MCF 10A (cell line): ENCODE measurements around the gene SLC34A1. TPM values are rescaled to one million over a fixed set of nuclear protein-coding genes. Genes with fewer than 3 reads are reported as not detected.

Experiments used
- BruUV-seq: library from RNA; stranded (reverse); fragments of 400-500 nt; replicated peaks from 2 replicates; lab custom pipeline; 2021; lab: Mats Ljungman, UMichigan
- CTCF ChIA-PET: fragments of 300-600 bp; sonication (Branson Sonifier 250); formaldehyde crosslinking; extraction: SDS; loops from one replicate; lab custom pipeline; 2021; ENCODE audit warnings: antibody characterized with exemption, inconsistent platforms; lab: Yijun Ruan, JAX
- POLR2A ChIA-PET: fragments of 300-600, 350-650 bp; sonication (Branson Sonifier 250); formaldehyde crosslinking; extraction: SDS; loops from one replicate; lab custom pipeline; 2020; ENCODE audit warnings: antibody characterized with exemption, inconsistent platforms; lab: Yijun Ruan, JAX
- DNase-seq: peaks from one replicate; pipeline ENCODE4 v3.0.0-alpha.2; 2018; ENCODE audit not compliant: unreplicated experiment
- H3K27ac Mint-ChIP-seq: one replicate; pipeline ENCODE4 v1.8.0; 2022; ENCODE audit warnings: mild to moderate bottlenecking, low read depth, mixed read lengths; ENCODE audit not compliant: unreplicated experiment
- H3K27me3 Mint-ChIP-seq: one replicate; pipeline ENCODE4 v1.8.0; 2022; ENCODE audit warnings: mixed read lengths; ENCODE audit not compliant: insufficient read depth, unreplicated experiment
- H3K36me3 Mint-ChIP-seq: one replicate; pipeline ENCODE4 v1.8.0; 2022; ENCODE audit warnings: mild to moderate bottlenecking, moderate library complexity, mixed read lengths; ENCODE audit not compliant: insufficient read depth, unreplicated experiment
- H3K4me1 Mint-ChIP-seq: one replicate; pipeline ENCODE4 v1.8.0; 2022; ENCODE audit warnings: mixed read lengths; ENCODE audit not compliant: insufficient read depth, unreplicated experiment
- H3K4me3 Mint-ChIP-seq: one replicate; pipeline ENCODE4 v1.8.0; 2022; ENCODE audit warnings: mild to moderate bottlenecking, moderate library complexity, mixed read lengths; ENCODE audit not compliant: unreplicated experiment
- H3K9me3 Mint-ChIP-seq: one replicate; pipeline ENCODE4 v1.8.0; 2022; ENCODE audit warnings: mixed read lengths; ENCODE audit not compliant: unreplicated experiment
- CTCF ChIP-seq: fragments of 200-600 bp; IDR thresholded peaks from one replicate; pipeline ENCODE4 v1.8.0; 2022; ENCODE audit warnings: antibody characterized with exemption, mild to moderate bottlenecking; ENCODE audit not compliant: unreplicated experiment
- intact Hi-C: fragments of 100-400 bp; cut with micrococcal nuclease; formaldehyde crosslinking; loops from 2 replicates; pipeline ENCODE4 v1.14.1; 2022
- total RNA-seq: library from RNA; stranded (reverse); gene quantifications from 2 replicates; pipeline ENCODE4 v1.2.3, GENCODE V29; 2022

SLC34A1 gene
- total RNA-seq, 1 experiment from 2014 or later = not detected

- DNase-seq = peak; percentile 70
- no peaks in the 10 kb centered on the region for H3K36me3 Mint-ChIP-seq
Observed at GRCh38 chr5:177362610-177363507, 21.4 kb upstream of the SLC34A1 start.

GRCh38 chr5:177363565-177363964 is 20.7 kb upstream of the SLC34A1 start:
- no peaks in the 10 kb centered on the region for H3K27me3 Mint-ChIP-seq
- H3K27ac Mint-ChIP-seq = no peak overlapping the region
- CTCF ChIA-PET = interaction anchor here (0.5 to 1.8 kb wide), 6 partner anchors 13 to 424 kb away, joined by 3 to 6 read pairs (median 4); no protein-coding TSS in a partner anchor
- intact Hi-C loops = loop anchor here (2.0 kb wide), 1 partner anchor 45 kb away; no protein-coding TSS in a partner anchor
- BruUV-seq = no TSS peak
- peak overlapping the region; percentile 79 for H3K4me3 Mint-ChIP-seq
- no peak for TF ChIP-seq CTCF
- no peaks in the 10 kb centered on the region for H3K9me3 Mint-ChIP-seq
- no peak for DNase-seq
- POLR2A ChIA-PET = interaction anchor here (1.0 to 4.9 kb wide), 4 partner anchors 8 to 26 kb away, joined by 3 to 30 read pairs (median 4); partner anchors contain the start of gene LMAN2
- peaks cover 16% of the 10 kb centered on the region for H3K4me1 Mint-ChIP-seq
- no peaks in the 10 kb centered on the region for H3K36me3 Mint-ChIP-seq

More at GRCh38 chr5:177362610-177363507, 21.4 kb upstream of the SLC34A1 start:
- ChIA-PET CTCF (interaction anchor here (0.6 to 4.7 kb wide), 6 partner anchors 7 to 238 kb away, joined by 3 to 21 read pairs (median 3); partner anchors contain the start of gene LMAN2), POLR2A (interaction anchor here (0.6 to 4.9 kb wide), 6 partner anchors 8 to 251 kb away, joined by 3 to 30 read pairs (median 5); partner anchors contain the start of gene LMAN2)
- Mint-ChIP-seq H3K4me1 (peaks cover 21% of the 10 kb centered on the region), H3K27ac (no peak overlapping the region), H3K4me3 (peak overlapping the region; percentile 79), H3K27me3 (no peaks in the 10 kb centered on the region), H3K9me3 (no peaks in the 10 kb centered on the region)
- no peak for TF ChIP-seq CTCF
- intact Hi-C loops = loop anchor here (2.0 kb wide), 1 partner anchor 44 kb away; no protein-coding TSS in a partner anchor
- no TSS peak for BruUV-seq

- no peaks in the 10 kb centered on the region for H3K36me3 Mint-ChIP-seq
- intact Hi-C loops = no loop called here
- peak; percentile 31 for DNase-seq
- no peak for TF ChIP-seq CTCF
- ChIA-PET CTCF (interaction anchor here (0.5 to 1.8 kb wide), 5 partner anchors 14 to 424 kb away, joined by 3 to 6 read pairs (median 5); no protein-coding TSS in a partner anchor), POLR2A (interaction anchor here (0.6 to 4.9 kb wide), 4 partner anchors 9 to 31 kb away, joined by 3 to 30 read pairs (median 4); partner anchors contain the start of gene LMAN2)
- BruUV-seq = no TSS peak
- no peaks in the 10 kb centered on the region for H3K27me3 Mint-ChIP-seq
- no peak overlapping the region for H3K27ac Mint-ChIP-seq
- peaks cover 16% of the 10 kb centered on the region for H3K4me1 Mint-ChIP-seq
- no peak overlapping the region for H3K4me3 Mint-ChIP-seq
- no peaks in the 10 kb centered on the region for H3K9me3 Mint-ChIP-seq
Observed at GRCh38 chr5:177364159-177364962, 19.9 kb upstream of the SLC34A1 start.
